H1 (cell line): ENCODE results near the gene HSPA5. TPM values are rescaled to one million over a fixed set of nuclear protein-coding genes. Genes with fewer than 3 reads are reported as not detected.

Experiments
- CTCF ChIA-PET: fragments of 300-600 bp; sonication (Branson Sonifier 250); formaldehyde crosslinking; loops from one replicate; lab custom pipeline; 2021; ENCODE audit not compliant: partially characterized antibody; lab: Charles Lee
- POLR2A ChIA-PET: fragments of 300-600 bp; sonication (Branson Sonifier 250); formaldehyde crosslinking; loops from one replicate; lab custom pipeline; 2021; ENCODE audit warnings: inconsistent platforms; ENCODE audit not compliant: partially characterized antibody; lab: Charles Lee
- DNase-seq, 2 experiments: peaks; one replicate each; pipeline versions ENCODE4 v3.0.0 to v3.0.0-alpha.2; 2010 to 2022; ENCODE audit warnings: low spot score in 2 of 2, low read depth in 1 of 2, mixed read lengths in 1 of 2
- FAIRE-seq: peaks from 2 replicates; lab custom pipeline; 2011; peaks lifted over from hg19 to GRCh38; lab: Jason Lieb, UNC
- H2AFZ ChIP-seq: 2 replicates; pipeline ENCODE4 v1.8.1; 2012; ENCODE audit warnings: low read length, inconsistent platforms
- H2AK5ac ChIP-seq: 2 replicates; pipeline ENCODE4 v1.6.1; 2013; ENCODE audit warnings: low read depth, low read length
- H2BK120ac ChIP-seq: replicated peaks from 2 replicates; pipeline ENCODE3; 2013; ENCODE audit warnings: low read depth, low read length, inconsistent platforms
- H2BK12ac ChIP-seq: 2 replicates; pipeline ENCODE4 v1.6.1; 2013; ENCODE audit warnings: low read depth, low read length
- H2BK15ac ChIP-seq: 2 replicates; pipeline ENCODE4 v1.6.1; 2013; ENCODE audit warnings: low read length
- H2BK20ac ChIP-seq: 2 replicates; pipeline ENCODE4 v1.6.1; 2013; ENCODE audit warnings: low read length
- H2BK5ac ChIP-seq: 2 replicates; pipeline ENCODE4 v1.6.1; 2013; ENCODE audit warnings: low read depth, low read length
- H3K14ac ChIP-seq: 2 replicates; pipeline ENCODE4 v1.6.1; 2013; ENCODE audit warnings: inconsistent platforms; ENCODE audit not compliant: insufficient read length
- H3K18ac ChIP-seq: 2 replicates; pipeline ENCODE4 v1.6.1; 2013; ENCODE audit warnings: low read length; ENCODE audit errors: extremely low read depth
- H3K23ac ChIP-seq: 2 replicates; pipeline ENCODE4 v1.6.1; 2013; ENCODE audit warnings: inconsistent platforms; ENCODE audit not compliant: insufficient read length
- H3K23me2 ChIP-seq: 2 replicates; pipeline ENCODE4 v1.6.1; 2013; ENCODE audit warnings: low read depth, low read length
- H3K27ac ChIP-seq: 2 replicates; pipeline ENCODE4 v1.6.1; 2011; ENCODE audit warnings: low read depth, low read length, inconsistent platforms
- H3K27me3 ChIP-seq, 4 experiments: replicated peaks in 1 of 4; 1 replicate in 1 of 4; 2 replicates in 3 of 4; pipeline versions ENCODE4 v1.6.1 to v1.8.1; 2011 to 2013; ENCODE audit warnings: low read length in 3 of 4, mild to moderate bottlenecking in 3 of 4, inconsistent platforms in 2 of 4, mixed read lengths in 2 of 4, moderate library complexity in 1 of 4; ENCODE audit not compliant: control insufficient read depth in 3 of 4, insufficient read depth in 3 of 4; ENCODE audit errors: extremely low read depth in 1 of 4
- H3K36me3 ChIP-seq, 4 experiments: 2 replicates each; pipeline versions ENCODE4 v1.6.1 to v1.8.1; 2011 to 2013; ENCODE audit warnings: mild to moderate bottlenecking in 4 of 4, low read length in 3 of 4, moderate library complexity in 2 of 4, control low read depth in 1 of 4, inconsistent platforms in 1 of 4; ENCODE audit not compliant: insufficient read depth in 4 of 4, control insufficient read depth in 2 of 4
- H3K4ac ChIP-seq: replicated peaks from 2 replicates; pipeline ENCODE3; 2013; ENCODE audit warnings: low read length, low read depth, mixed read lengths, inconsistent platforms; ENCODE audit not compliant: insufficient read length
- H3K4me1 ChIP-seq, 4 experiments: replicated peaks in 1 of 4; 1 replicate in 1 of 4; 2 replicates in 3 of 4; pipeline versions ENCODE4 v1.6.1 to v1.8.1; 2011 to 2013; ENCODE audit warnings: low read length in 3 of 4, inconsistent platforms in 2 of 4, mixed read lengths in 1 of 4; ENCODE audit not compliant: insufficient read depth in 4 of 4, control insufficient read depth in 3 of 4
- H3K4me2 ChIP-seq, 2 experiments: 2 replicates each; pipeline versions ENCODE4 v1.6.1 to v1.8.1; 2011 to 2013; ENCODE audit warnings: low read depth in 2 of 2, low read length in 2 of 2, control low read depth in 1 of 2, inconsistent platforms in 1 of 2, mild to moderate bottlenecking in 1 of 2; ENCODE audit not compliant: insufficient read depth in 1 of 2
- H3K4me3 ChIP-seq, 4 experiments: fragments of 200-600, 300-600 bp in 1 of 4; sonication (generic), shearing (Covaris generic), sonication (Bioruptor Twin) in 1 of 4; 2 replicates each; pipeline versions ENCODE4 v1.5.1 to v1.8.1; 2011 to 2016; ENCODE audit warnings: low read length in 4 of 4, low read depth in 3 of 4, control low read depth in 2 of 4, inconsistent platforms in 2 of 4, mild to moderate bottlenecking in 2 of 4, mixed read lengths in 1 of 4, moderate library complexity in 1 of 4; ENCODE audit not compliant: insufficient read depth in 2 of 4; ENCODE audit errors: extremely low read depth in 1 of 4
- H3K56ac ChIP-seq: replicated peaks from 2 replicates; pipeline ENCODE3; 2013; ENCODE audit warnings: low read depth, mild to moderate bottlenecking, mixed read lengths, low read length, inconsistent platforms; ENCODE audit not compliant: insufficient read length
- H3K79me1 ChIP-seq: 2 replicates; pipeline ENCODE4 v1.6.1; 2013; ENCODE audit warnings: low read depth, low read length, control low read depth
- H3K79me2 ChIP-seq, 2 experiments: 2 replicates each; pipeline versions ENCODE4 v1.6.1 to v1.8.1; 2012 to 2013; ENCODE audit warnings: low read length in 2 of 2, mild to moderate bottlenecking in 2 of 2, inconsistent platforms in 1 of 2; ENCODE audit not compliant: insufficient read depth in 2 of 2, control insufficient read depth in 1 of 2
- H3K9ac ChIP-seq, 4 experiments: replicated peaks in 1 of 4; 1 replicate in 1 of 4; 2 replicates in 3 of 4; pipeline versions ENCODE4 v1.6.1 to v1.8.1; 2011 to 2013; ENCODE audit warnings: low read depth in 3 of 4, low read length in 3 of 4, control low read depth in 2 of 4, mild to moderate bottlenecking in 2 of 4, moderate library complexity in 2 of 4, inconsistent platforms in 1 of 4; ENCODE audit errors: extremely low read depth in 1 of 4
- H3K9me3 ChIP-seq, 2 experiments: 2 replicates each; pipeline versions ENCODE4 v1.6.1 to v1.8.1; 2012 to 2013; ENCODE audit warnings: mild to moderate bottlenecking in 2 of 2, moderate library complexity in 2 of 2, control low read depth in 1 of 2, inconsistent platforms in 1 of 2, low read depth in 1 of 2, low read length in 1 of 2, mixed read lengths in 1 of 2; ENCODE audit not compliant: insufficient read depth in 2 of 2
- H4K20me1 ChIP-seq, 2 experiments: replicated peaks in 1 of 2; 2 replicates each; pipeline versions ENCODE3 to v1.8.1; 2011 to 2013; ENCODE audit warnings: inconsistent platforms in 2 of 2, low read length in 2 of 2, mild to moderate bottlenecking in 1 of 2; ENCODE audit not compliant: insufficient read depth in 2 of 2, control insufficient read depth in 1 of 2
- H4K5ac ChIP-seq: 2 replicates; pipeline ENCODE4 v1.6.1; 2013; ENCODE audit warnings: low read length, low read depth, mixed read lengths, inconsistent platforms; ENCODE audit not compliant: insufficient read length
- H4K8ac ChIP-seq: 2 replicates; pipeline ENCODE4 v1.8.0; 2013; ENCODE audit warnings: mild to moderate bottlenecking, moderate library complexity, low read length, inconsistent platforms; ENCODE audit not compliant: insufficient read depth; ENCODE audit errors: extremely low read depth
- H4K91ac ChIP-seq: replicated peaks from 2 replicates; pipeline ENCODE3; 2013; ENCODE audit warnings: low read length, mixed read lengths, inconsistent platforms; ENCODE audit not compliant: insufficient read length
- CHD1 ChIP-seq: IDR thresholded peaks from 2 replicates; pipeline ENCODE4 v1.6.1; 2012; ENCODE audit warnings: low read depth, low read length, improper control_type of control experiment
- GTF2F1 ChIP-seq: IDR thresholded peaks from 2 replicates; pipeline ENCODE4 v1.6.1; 2012; ENCODE audit warnings: low read depth, low read length, improper control_type of control experiment, borderline replicate concordance
- HDAC2 ChIP-seq, 2 experiments: fragments of 300-600 bp in 1 of 2; sonication (generic) in 1 of 2; IDR thresholded peaks; 2 replicates each; pipeline ENCODE4 v1.6.1; 2011 to 2012; ENCODE audit warnings: low read depth in 2 of 2, low read length in 2 of 2, mild to moderate bottlenecking in 2 of 2, moderate library complexity in 2 of 2, borderline replicate concordance in 1 of 2, inconsistent platforms in 1 of 2
- HDAC6 ChIP-seq: IDR thresholded peaks from one replicate; pipeline ENCODE4 v1.7.1; 2012; ENCODE audit warnings: low read depth, mild to moderate bottlenecking, inconsistent platforms, low read length, moderate library complexity
- KDM5A ChIP-seq: fragments of 200-600 bp; IDR thresholded peaks from 2 replicates; pipeline ENCODE4 v1.7.1; 2012; ENCODE audit warnings: mild to moderate bottlenecking, low read length, inconsistent platforms, mixed read lengths
- SAP30 ChIP-seq: fragments of 300-600 bp; sonication (generic); IDR thresholded peaks from 2 replicates; pipeline ENCODE4 v1.7.1; 2012; ENCODE audit warnings: low read length, moderate library complexity, mild to moderate bottlenecking, inconsistent platforms; ENCODE audit not compliant: insufficient read depth, insufficient replicate concordance
- SP1 ChIP-seq: IDR thresholded peaks from 2 replicates; pipeline ENCODE4 v1.6.1; 2011; ENCODE audit warnings: low read depth, low read length
- SP2 ChIP-seq: IDR thresholded peaks from 2 replicates; pipeline ENCODE4 v1.6.1; 2012; ENCODE audit warnings: mild to moderate bottlenecking, low read length, inconsistent platforms
- USF2 ChIP-seq: IDR thresholded peaks from 2 replicates; pipeline ENCODE4 v1.6.1; 2011; ENCODE audit warnings: low read length, improper control_type of control experiment
- WGBS, 2 experiments: shearing (Covaris generic) in 1 of 2; methylation state at CpG; one replicate each; pipeline versions ENCODE4 v1.1.6 to v1.1.7; 2013 to 2015; ENCODE audit warnings: low lambda C conversion rate in 2 of 2, mixed read lengths in 2 of 2, inconsistent platforms in 1 of 2, low coverage in 1 of 2, missing lambda C conversion rate in 1 of 2; ENCODE audit not compliant: insufficient replicate concordance in 2 of 2, insufficient coverage in 1 of 2, insufficient read length in 1 of 2; ENCODE audit errors: extremely low coverage in 1 of 2, missing lambda C conversion rate in 1 of 2; 5-methylcytosine and 5-hydroxymethylcytosine counted together
- polyA plus RNA-seq, 7 experiments: library from polyadenylated mRNA; depleted of rRNA in 3 of 7; stranded (reverse) in 5 of 7; unstranded in 2 of 7; fragments of >200 nt in 5 of 7; fragments of 200-250 nt in 2 of 7; gene quantifications; 1 replicate in 5 of 7; 2 replicates in 1 of 7; 4 replicates in 1 of 7; pipeline versions ENCODE4 v1.2.1 to v1.2.3, GENCODE V29; 2011 to 2013; ENCODE audit warnings: missing spikeins in 2 of 7, mixed read lengths in 2 of 7
- total RNA-seq: library from RNA; stranded (reverse); fragmentation: NEBNext Ultra II Directional; extraction: Animal tissue kit (Norgen Biotek cat#: 25700); gene quantifications from 2 replicates; pipeline ENCODE4 v1.2.1, GENCODE V29; 2021

HSPA5 gene
- total and polyA plus RNA-seq, 2 of the 8 experiments (the other 6 are each of a cell fraction or from before 2014, with no cell fraction given), result 91.3 to 352 TPM

DNA sequence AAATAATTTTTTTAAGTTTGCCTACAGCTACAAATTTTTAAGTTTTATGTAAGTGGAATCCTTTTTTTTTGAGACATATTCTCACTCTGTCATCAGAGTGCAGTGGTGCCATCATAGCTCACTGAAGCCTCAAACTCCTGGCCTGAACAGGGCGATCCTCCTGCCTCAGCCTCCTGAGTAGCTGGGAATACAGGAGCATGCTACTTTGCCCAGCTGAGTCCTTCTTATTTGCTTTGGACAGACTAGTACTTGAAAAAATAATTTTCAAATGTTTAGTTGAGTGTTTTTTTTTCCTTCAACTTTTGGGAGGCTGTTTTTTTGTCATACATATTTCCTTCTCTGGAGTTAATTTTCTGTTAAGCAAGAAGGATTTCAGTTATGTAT is 27.9 kb upstream of the HSPA5 start:
- Histone ChIP-seq H2BK15ac (no peak overlapping the region), H3K79me1 (no peaks in the 10 kb centered on the region; the same call in 1 of the 2 replicates), H3K23me2 (no peaks in the 10 kb centered on the region), H4K91ac (no peak overlapping the region), H3K18ac (no peak overlapping the region), H2BK120ac (no peak overlapping the region), H3K4me3 (no peak overlapping the region), H3K4me1 (peaks cover 0 to 7% (median 2%) of the 10 kb centered on the region in 4 experiments; a peak in 3 of 7 replicates), H4K5ac (no peak overlapping the region), H2AFZ (no peak overlapping the region), H4K20me1 (no peaks in the 10 kb centered on the region), H3K27ac (no peak overlapping the region), H2BK20ac (no peak overlapping the region), H2AK5ac (no peak overlapping the region), H3K4ac (no peak overlapping the region), H3K79me2 (peaks cover 0 to 62% of the 10 kb centered on the region in 2 experiments; a peak in 2 of 4 replicates), H3K4me2 (no peak overlapping the region), H3K27me3 (no peaks in the 10 kb centered on the region), H2BK12ac (no peak overlapping the region), H3K14ac (no peak overlapping the region), H3K9ac (no peak overlapping the region), H4K8ac (no peak overlapping the region), H3K23ac (no peak overlapping the region), H3K36me3 (peaks cover 0 to 3% (median 0%) of the 10 kb centered on the region in 4 experiments; a peak in 1 of 8 replicates), H2BK5ac (no peak overlapping the region), H3K56ac (no peak overlapping the region), H3K9me3 (no peaks in the 10 kb centered on the region)
- FAIRE-seq (no peak), DNase-seq (no peak)
- WGBS, 2 experiments, result 96% methylated on average over 1 of the region's 1 CpG; no CpG with 5 or more reads in 1 of the 2 experiments
- ChIA-PET POLR2A (interaction anchor here (0.6 to 1.1 kb wide), 3 partner anchors 21 to 423 kb away, joined by 3 to 5 read pairs (median 3); partner anchors contain the start of gene HSPA5), CTCF (no interaction called here)
- no peak for TF ChIP-seq HDAC6
- no peak for TF ChIP-seq CHD1
- TF ChIP-seq SP2, result no peak
- TF ChIP-seq SP1, result no peak
- no peak for TF ChIP-seq GTF2F1
- TF ChIP-seq SAP30, result no peak
- no peak for TF ChIP-seq HDAC2 (IDR thresholded peaks at IDR 0.05; ENCODE audit: borderline replicate concordance in 1 of 2, low read depth in 2 of 2, low read length in 2 of 2)
- TF ChIP-seq KDM5A, result no peak
- TF ChIP-seq USF2, result no peak
